ENCODE data around the gene TNK2. TPM values are rescaled to one million over a fixed set of nuclear protein-coding genes. Genes with fewer than 3 reads are reported as not detected.

Gene TNK2
- total and polyA plus RNA-seq, 2 of the 13 experiments (the other 11 are each of a cell fraction or from before 2014, with no cell fraction given): 4.6 to 5.8 TPM

DNA sequence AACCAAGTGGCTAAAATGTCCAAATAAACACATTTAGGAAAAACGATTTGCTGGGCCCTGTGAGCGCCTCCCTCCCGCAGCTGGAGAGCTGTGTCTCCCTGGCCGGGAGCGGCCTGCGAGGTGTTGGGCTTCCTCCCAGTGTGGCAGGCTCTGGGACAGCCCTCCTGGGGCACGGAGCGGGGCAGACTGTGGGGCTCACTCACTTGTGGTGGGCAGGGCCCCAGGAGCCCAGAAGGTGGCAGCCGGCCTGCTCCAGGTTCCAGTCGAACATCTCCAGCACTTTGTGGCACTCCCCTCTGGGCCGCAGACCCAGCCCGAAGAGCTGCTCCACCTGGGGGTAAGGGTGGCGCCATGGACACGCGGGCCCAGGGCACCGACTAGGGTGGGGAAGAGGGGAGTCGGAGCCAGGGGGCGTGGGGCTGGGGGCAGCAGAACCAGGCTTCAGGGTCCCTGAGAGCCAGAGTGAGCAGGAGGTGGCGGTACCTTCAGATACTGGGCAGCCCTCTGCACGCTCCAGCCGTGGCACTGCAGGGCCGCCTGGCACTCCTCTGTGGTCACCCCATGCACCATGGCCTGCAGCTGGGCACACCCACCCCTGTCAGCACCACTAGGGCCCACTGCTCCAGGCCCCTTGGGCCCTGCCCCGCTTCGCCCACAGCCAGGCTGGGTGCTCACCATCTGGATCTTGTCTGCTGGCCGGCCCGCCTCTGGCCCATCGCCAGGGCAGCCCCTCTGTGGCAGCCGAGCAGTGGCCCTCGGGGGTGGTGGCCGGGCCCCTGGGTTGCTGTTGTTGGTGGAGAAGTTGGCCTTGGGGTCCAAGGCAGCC lies 41.5 kb downstream of the TNK2 start:
- peaks cover 0 to 4% of the 10 kb centered on the region in 2 experiments; a peak in 2 of 5 replicates for H3K27me3 ChIP-seq (ENCODE audit: control insufficient read depth in 1 of 2, insufficient read depth in 2 of 2, low read length in 2 of 2)
- H3K9ac ChIP-seq (ENCODE audit: insufficient read depth, low read depth, low read length): no peak overlapping the region
- ChIA-PET CTCF (ENCODE audit: low intra/inter-chr PET ratio, low total read pairs) (no interaction called here), POLR2A (no interaction called here)
- H3K4me3 ChIP-seq (replicated peaks in 1 of 3; ENCODE audit: insufficient read depth in 1 of 3, low read depth in 2 of 3, low read length in 3 of 3): no peak overlapping the region
- no TSS peak for BruUV-seq (replicated peaks)
- H3K36me3 ChIP-seq (replicated peaks in 1 of 2; ENCODE audit: control insufficient read depth in 1 of 2, insufficient read depth in 2 of 2, low read length in 2 of 2): no peaks in the 10 kb centered on the region
- H3K27ac ChIP-seq (ENCODE audit: extremely low read length, insufficient read depth, low read length): no peak overlapping the region
- 91% methylated on average over 19 of the region's 30 CpGs for WGBS (ENCODE audit: low lambda C conversion rate)
- H3K9me3 ChIP-seq (ENCODE audit: low read length): no peaks in the 10 kb centered on the region
- no peaks in the 10 kb centered on the region for H3K79me2 ChIP-seq (ENCODE audit: insufficient read depth, low read length)
- DNase-seq (ENCODE audit: low spot score) (no peak), ATAC-seq (no peak), FAIRE-seq (no peak)
- no peaks in the 10 kb centered on the region for H4K20me1 ChIP-seq (ENCODE audit: insufficient read depth, low read length)
- TF ChIP-seq, protein P1, sequence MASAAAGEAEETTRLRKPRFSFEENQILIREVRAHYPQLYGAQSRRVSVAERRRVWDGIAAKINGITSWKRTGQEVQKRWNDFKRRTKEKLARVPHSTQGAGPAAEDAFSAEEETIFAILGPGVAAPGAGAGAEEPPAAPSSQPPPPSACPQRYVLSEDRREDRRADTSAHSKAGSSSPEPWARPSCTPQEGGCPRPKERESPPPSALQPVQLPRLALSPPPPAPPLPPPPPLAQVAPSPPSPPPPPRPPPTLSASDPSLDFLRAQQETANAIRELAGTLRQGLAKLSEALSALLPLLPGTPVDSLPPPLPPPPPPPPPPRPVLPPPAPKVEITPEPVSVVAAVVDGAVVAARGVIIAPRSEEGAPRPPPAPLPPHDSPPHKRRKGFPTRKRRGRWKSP (CRISPR knock-in tag; IDR thresholded peaks at IDR 0.05): no peak
- no peak for TF ChIP-seq HNRNPH1 (optimal IDR thresholded peaks at IDR 0.05; ENCODE audit: low read depth, low read length)
- no peak for TF ChIP-seq ZNF432 (CRISPR knock-in tag; IDR thresholded peaks at IDR 0.05; ENCODE audit: borderline replicate concordance)
- no peak for TF ChIP-seq CCDC6 (CRISPR knock-in tag; IDR thresholded peaks at IDR 0.05)
- H2AFZ ChIP-seq (ENCODE audit: low read length): no peak overlapping the region
- peaks cover 4% of the 10 kb centered on the region; the same call in 1 of the 2 replicates for H3K4me1 ChIP-seq (ENCODE audit: insufficient read depth, low read length)
- intact Hi-C loops (cut with micrococcal nuclease; ENCODE audit: unreplicated experiment) (no loop called here), in situ Hi-C loops (cut with HindIII; ENCODE audit: extremely low pct_ligation_motif_present, low pct_unique_long_range_greater_than_20kb) (no loop called here)
- no peak overlapping the region for H3K4me2 ChIP-seq (ENCODE audit: low read depth, low read length)

DNA sequence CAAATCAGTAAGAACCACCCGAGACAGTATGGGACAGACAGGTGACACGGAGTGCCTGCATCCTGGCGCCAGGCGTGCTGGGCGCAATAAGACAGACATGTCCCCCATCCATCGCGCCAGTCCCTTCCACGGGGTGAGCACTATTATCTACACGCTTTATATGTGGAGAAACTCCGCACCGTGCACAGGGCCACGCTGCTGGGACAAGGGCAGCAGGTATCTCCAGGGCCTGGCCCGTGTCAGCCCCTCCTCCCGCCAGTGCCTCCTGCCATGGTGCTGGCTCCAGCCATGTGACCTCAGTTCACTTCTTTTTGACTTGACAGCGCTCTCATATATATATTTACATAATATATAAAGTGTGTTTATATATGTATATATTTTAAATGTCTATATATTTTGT lies 42.6 kb downstream of the TNK2 start:
- no peaks in the 10 kb centered on the region for H4K20me1 ChIP-seq (ENCODE audit: insufficient read depth, low read length)
- H3K4me1 ChIP-seq (ENCODE audit: insufficient read depth, low read length): peaks cover 4% of the 10 kb centered on the region; the same call in 1 of the 2 replicates
- H3K79me2 ChIP-seq (ENCODE audit: insufficient read depth, low read length): no peaks in the 10 kb centered on the region
- no peaks in the 10 kb centered on the region for H3K9me3 ChIP-seq (ENCODE audit: low read length)
- 88% methylated on average over 15 of the region's 15 CpGs for WGBS (ENCODE audit: low lambda C conversion rate)
- intact Hi-C loops (cut with micrococcal nuclease; ENCODE audit: unreplicated experiment): no loop called here
- ChIA-PET POLR2A (no interaction called here), CTCF (ENCODE audit: low intra/inter-chr PET ratio, low total read pairs) (no interaction called here)
- FAIRE-seq: no peak
- in situ Hi-C loops (cut with HindIII; ENCODE audit: extremely low pct_ligation_motif_present, low pct_unique_long_range_greater_than_20kb): no loop called here
- peaks cover 0 to 12% of the 10 kb centered on the region in 2 experiments; a peak in 3 of 5 replicates for H3K27me3 ChIP-seq (ENCODE audit: control insufficient read depth in 1 of 2, insufficient read depth in 2 of 2, low read length in 2 of 2)
- DNase-seq (ENCODE audit: low spot score): no peak
- no peak overlapping the region for H3K4me3 ChIP-seq (replicated peaks in 1 of 3; ENCODE audit: insufficient read depth in 1 of 3, low read depth in 2 of 3, low read length in 3 of 3)
- ATAC-seq: no peak
- H2AFZ ChIP-seq (ENCODE audit: low read length): no peak overlapping the region
- no peak overlapping the region for H3K4me2 ChIP-seq (ENCODE audit: low read depth, low read length)
- H3K27ac ChIP-seq (ENCODE audit: extremely low read length, insufficient read depth, low read length): no peak overlapping the region
- BruUV-seq (replicated peaks): no TSS peak
- TF ChIP-seq HDAC6 (IDR thresholded peaks at IDR 0.05; ENCODE audit: low read depth, low read length): no peak
- TF ChIP-seq, protein P2, sequence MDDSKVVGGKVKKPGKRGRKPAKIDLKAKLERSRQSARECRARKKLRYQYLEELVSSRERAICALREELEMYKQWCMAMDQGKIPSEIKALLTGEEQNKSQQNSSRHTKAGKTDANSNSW (CRISPR knock-in tag; IDR thresholded peaks at IDR 0.05; ENCODE audit: borderline replicate concordance): no peak
- no peak for TF ChIP-seq ZKSCAN5 (CRISPR knock-in tag; IDR thresholded peaks at IDR 0.05)
- no peak for TF ChIP-seq ZFP41 (CRISPR knock-in tag; IDR thresholded peaks at IDR 0.05; ENCODE audit: borderline replicate concordance)
- TF ChIP-seq, protein P3, sequence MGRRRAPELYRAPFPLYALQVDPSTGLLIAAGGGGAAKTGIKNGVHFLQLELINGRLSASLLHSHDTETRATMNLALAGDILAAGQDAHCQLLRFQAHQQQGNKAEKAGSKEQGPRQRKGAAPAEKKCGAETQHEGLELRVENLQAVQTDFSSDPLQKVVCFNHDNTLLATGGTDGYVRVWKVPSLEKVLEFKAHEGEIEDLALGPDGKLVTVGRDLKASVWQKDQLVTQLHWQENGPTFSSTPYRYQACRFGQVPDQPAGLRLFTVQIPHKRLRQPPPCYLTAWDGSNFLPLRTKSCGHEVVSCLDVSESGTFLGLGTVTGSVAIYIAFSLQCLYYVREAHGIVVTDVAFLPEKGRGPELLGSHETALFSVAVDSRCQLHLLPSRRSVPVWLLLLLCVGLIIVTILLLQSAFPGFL (CRISPR knock-in tag; IDR thresholded peaks at IDR 0.05): no peak
- no peak for TF ChIP-seq ZNF816 (CRISPR knock-in tag; IDR thresholded peaks at IDR 0.05; ENCODE audit: borderline replicate concordance)
- TF ChIP-seq CENPX (CRISPR knock-in tag; IDR thresholded peaks at IDR 0.05): no peak
- TF ChIP-seq SUZ12 (IDR thresholded peaks at IDR 0.05; ENCODE audit: low read depth, low read length): no peak
- H3K36me3 ChIP-seq (replicated peaks in 1 of 2; ENCODE audit: control insufficient read depth in 1 of 2, insufficient read depth in 2 of 2, low read length in 2 of 2): no peaks in the 10 kb centered on the region
- no peak overlapping the region for H3K9ac ChIP-seq (ENCODE audit: insufficient read depth, low read depth, low read length)
